HG02678 (cell line): ENCODE data around the gene IP6K1.

Experiments
- ATAC-seq: cut with Tn5 transposase; IDR thresholded peaks from one replicate; pipeline ENCODE4 v1.9.1; 2021; ENCODE audit warnings: mild to moderate bottlenecking, moderate library complexity; ENCODE audit not compliant: unreplicated experiment

Gene IP6K1

DNA sequence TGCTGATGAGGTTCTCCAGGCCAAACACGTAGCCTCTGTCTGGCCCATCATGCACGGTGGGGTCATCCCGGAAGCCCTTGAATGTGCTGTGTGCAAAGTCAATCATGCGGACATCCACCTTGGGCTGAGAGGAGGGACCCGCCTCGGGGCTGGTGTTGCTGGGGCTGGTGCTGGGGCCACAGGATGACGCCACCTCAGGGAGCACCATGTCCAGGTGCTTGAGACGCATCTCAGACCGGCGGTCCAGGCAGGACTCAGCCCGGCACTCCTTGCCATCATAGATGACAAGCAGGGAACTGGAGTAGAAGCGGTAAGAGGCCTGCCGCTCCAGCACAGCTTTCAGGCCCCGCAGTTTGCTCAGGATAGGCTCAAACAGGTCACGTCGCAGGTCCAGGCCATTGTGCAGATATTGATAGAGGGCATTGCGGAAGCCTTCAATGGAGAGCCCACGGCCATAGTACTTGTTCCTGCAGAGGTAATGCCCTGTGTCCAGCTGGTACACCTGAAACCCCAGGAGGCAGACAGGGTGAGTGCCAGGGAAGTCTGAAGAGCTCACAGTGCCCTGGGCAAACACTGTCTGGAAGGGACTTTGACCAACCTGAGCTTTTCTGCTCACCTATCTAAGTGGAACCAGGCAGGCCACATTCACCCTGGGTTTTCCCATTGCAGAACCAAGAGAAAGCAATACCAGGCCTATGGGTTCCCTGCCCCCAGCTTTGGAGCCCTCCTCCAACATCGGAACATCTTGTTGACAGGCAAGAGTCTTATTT lies 59.0 kb downstream of the IP6K1 start:
- ATAC-seq: no peak

DNA sequence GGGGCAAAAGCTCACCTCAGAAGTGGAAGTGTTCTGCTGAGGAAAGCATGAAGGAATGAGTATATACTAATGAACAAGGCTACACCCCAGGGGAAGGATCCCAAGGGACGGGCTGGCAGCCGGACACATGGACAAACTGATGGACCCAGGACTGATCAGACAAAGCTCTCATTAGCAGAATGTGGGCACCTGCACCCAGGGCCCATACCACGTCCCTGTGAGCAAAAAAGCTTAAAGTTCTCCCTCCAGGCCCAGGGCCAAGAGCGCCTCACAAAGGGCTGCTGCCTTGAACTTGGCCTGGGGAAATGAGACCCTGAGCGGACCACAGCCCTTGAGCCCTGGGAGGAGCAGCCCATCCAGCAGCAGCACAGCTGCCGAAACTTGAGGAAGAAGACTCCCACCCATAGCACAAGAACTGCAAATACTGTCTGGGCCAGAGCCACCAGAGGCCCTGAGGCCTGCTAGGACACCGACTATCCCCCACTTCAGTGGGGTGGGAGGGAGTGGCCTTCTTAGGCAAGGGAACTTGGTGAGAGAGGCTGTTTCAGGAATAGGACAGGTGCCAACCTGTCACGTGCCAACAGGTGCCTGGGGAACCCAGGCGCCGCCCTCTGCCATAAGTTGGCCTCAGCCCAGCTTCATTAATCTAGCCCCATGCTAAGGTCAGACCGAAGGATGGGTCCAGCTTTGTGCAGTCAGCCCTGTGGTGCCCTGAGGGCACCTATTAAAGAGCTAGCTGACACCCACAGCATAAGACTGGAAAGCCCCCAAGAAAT lies 60.2 kb downstream of the IP6K1 start:
- no peak for ATAC-seq

DNA sequence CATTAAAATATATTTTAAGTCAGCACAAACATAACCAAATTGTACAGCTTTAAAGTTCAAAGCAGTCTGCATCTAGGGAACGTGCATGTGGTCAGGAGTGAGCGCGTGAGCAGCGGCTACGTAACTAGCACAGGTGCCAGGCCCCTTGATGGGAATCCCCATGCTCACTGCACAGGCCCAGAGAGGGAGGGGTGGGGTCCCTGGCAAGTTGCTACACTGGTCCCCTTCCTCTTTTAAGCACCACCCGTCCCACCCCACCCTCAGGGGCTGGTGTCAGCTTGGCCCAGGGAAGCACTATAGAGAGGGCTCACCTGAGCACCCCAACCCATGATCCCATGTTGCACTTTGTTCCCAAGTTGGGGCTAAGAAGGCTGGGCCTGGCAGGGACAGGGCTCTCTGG lies 61.8 kb downstream of the IP6K1 start:
- ATAC-seq: no peak

DNA sequence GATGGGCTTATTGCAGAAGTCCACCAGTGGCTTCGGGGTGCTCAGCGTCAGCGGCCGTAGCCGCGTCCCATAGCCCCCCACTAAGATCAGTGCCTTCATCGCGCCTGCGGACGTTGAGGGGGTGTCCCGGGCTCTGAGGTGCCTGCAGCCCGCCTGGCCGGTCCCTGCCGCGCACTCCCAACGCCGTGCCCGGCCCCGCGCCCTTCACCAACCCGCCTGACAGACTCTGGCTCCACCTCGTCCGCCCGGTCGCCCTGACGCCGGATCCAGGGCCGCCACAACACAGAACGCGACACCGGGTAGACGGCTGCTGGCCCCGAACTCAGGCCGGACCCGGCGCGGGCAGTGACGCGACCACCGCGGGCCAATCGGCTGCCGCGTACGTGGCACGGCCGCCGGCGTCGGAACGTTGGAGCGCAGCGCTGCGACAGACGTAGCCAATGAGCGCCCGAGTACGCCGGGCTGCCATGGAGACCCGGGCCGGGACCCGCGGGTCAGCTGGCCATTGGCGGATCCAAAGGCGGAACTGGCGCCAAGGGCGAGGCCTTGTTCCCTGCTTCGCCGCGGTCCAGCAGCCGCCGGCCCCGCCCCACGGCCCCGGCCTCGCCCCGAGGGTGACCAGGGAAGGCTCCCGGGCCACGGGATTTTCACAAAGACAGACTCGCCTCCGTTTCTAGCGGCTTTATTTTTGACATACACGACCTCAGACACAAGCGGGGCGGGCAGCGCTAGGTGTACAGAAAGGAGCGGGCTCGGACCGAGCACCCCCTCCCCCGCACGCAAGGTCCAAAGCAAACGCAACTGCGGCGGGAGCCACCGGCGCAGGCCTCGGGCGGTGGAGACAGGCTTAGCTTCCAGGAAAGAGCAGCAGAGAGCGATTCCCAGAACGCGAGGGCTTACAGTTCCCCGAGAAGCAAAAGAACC lies 62.5 kb downstream of the IP6K1 start, which contains the start of gene GMPPB:
GMPPB (minus strand) TSS at position 324 of the 924 bp plus-strand sequence; CDS start at position 99, 225 bp downstream.
- peak; percentile 81 for ATAC-seq

DNA sequence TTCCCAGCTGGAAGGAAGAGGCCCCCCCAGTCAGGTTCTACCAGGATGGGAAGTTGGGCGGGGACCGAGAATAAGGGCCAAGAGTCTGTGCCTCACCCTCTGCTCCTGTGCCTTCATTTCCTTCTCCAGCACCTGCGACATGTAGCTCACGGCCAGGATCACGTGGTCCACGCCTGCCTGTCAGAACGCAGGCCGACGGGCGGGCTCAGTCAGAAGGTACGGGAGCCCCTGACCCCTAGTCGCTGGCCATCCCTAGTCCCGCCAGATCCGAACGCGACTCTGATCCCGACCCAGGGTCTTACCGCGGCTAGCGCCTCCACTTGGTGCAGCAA lies 63.1 kb downstream of the IP6K1 start:
- ATAC-seq: no peak

DNA sequence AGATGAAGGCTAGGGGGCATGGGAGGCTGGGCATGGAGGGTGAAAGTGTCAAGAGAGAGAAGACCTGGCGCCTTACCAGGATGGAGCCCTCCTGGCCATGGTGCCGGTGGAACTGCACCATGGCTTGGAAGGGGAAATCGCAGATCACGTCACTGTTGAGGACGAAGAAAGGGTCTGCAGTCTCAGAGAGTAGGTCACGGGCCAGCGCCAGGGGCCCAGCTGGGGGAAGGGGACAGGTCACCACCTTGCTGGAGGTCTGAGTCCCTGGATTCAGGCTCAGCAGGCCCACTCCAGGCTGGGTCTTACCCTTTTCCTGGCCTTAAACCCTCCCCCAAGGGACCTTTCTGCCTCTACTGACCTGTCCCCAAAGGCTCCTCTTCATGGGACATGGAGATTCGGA lies 63.4 kb downstream of the IP6K1 start:
- ATAC-seq: no peak

DNA sequence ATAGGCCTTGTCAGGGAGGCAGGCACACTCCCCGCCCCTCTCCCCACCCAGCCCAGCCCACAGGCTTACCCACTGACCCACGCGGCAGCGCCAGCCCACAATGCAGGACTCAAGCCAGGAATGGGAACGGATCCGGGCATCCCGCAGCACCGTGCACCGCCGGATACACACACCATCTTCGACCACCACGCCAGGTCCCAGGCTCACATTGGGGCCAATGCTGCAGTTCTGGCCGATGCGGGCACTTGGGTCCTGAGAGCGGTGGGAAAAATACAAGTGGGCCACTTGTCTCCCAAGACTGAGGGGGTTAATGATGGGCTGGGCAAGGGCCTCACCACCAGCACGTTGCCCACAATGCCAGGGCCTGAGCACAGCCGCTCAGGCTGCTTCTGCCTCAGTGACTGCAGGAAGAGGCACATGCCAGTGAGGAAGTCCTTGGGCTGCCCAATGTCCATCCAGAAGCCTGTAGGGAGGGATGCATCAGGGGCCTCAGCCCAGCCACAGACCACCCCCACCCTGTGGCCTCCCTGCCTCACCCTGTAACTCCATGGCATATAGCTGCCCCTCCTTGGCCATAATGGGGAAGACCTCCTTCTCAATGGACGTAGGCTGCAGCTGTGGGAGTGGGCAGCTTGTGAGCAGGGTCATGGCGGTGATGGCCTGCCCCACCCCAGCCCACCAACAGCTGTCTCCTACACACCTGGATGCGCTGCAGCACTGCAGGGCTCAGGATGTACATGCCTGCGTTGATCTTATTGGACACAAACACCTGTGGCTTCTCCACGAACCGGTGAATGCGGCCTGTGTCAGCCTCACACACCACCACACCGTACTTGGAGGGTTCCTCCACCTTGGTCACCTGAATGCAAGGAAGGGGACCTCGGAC lies 64.2 kb downstream of the IP6K1 start:
- no peak for ATAC-seq

DNA sequence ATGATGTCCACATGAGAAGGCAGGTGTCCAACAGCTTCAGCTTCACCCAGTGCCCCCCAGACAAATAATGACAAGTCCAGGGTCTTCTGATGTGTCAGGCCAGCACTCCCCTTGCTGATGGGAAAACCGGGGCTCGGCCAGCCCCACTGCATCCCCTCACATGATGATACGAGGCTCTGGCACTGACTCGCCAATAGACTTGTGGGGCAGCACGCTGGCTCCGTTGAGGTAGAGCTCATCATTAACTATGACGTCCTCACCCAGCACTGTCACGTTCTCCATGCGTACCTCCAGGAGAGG lies 64.8 kb downstream of the IP6K1 start:
- ATAC-seq: no peak

DNA sequence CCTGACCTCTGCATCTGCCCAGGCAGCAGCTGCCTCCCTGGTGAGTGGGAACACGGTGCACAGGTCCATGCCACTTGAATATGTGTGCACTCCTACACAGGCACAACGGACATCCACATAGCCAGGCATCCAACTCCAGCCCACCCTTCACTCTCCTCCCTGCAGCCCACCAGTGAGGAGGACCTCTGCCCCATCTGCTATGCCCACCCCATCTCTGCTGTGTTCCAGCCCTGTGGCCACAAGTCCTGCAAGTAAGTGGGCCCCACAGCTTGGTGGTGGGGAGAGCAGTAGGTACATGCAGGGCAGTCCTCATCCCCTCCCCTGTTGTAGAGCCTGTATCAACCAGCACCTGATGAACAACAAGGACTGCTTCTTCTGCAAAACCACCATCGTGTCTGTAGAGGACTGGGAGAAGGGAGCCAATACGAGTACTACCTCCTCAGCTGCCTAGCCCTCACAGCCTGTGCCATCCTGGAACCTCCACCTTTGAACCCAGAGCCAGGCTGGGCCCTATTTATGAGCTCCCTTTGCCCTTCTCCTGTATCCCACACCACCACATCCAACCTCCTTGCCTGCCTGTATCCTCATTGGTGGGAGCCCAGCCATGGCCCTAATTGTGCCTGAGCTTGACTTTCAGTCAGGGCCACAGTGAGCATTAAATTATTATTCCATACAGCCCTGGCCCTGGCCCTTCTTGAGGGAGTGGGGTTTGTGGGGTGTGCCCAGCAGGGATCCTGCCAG lies 65.3 kb downstream of the IP6K1 start:
- no peak for ATAC-seq

DNA sequence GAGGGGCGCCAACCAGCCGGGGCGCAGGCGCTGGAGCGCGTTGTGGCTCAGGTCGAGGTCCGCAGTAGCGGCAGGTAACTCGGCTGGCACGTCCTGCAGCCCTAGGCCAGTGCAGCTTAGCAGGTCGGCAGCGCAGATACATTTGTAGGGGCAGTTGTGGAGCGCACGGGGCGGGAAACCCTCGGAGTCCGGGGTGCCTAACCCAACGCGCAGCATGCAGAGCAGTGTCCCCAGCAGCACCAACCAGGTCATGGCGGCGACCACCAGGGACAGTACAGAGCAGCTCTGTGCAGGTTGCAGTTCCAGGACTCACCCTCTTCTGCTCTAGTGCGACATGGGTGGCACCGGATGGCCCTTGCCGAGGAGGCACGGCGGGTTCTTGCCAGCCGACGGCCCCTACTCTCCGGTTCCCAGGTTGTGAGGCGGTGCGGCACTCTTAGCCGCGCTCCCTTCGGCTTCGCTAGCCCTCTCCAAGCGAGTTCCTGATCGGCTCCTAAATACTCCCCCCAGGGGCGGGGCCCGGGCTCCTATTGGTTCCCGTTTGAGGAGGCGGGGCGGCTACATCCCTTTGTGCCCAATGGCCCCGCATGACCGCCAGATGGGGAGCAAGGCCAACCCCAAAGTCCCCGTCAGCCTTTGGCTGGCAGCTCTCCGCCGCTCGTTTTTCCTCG lies 67.0 kb downstream of the IP6K1 start, which contains the start of gene AMIGO3:
AMIGO3 (minus strand) TSS at position 471 of the 671 bp plus-strand sequence; CDS start at position 252, 219 bp downstream.
- ATAC-seq: peak; percentile 49

DNA sequence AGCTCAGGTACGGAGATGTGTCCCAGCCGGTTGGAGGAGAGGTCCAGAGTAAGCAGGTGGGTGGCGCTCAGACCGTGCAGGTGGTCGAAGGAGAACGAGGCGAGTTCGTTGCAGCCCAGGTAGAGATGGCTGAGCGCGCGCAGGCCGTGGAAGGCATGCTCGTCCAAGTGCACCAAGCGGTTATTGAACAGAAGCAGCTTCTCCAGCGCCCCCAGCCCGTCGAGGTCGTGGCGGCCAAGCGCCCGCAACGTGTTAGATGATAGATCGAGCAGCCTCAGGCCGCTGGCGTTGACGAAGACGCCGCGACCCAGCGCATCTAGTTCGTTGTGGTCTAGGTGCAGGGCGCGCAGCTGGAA lies 67.5 kb downstream of the IP6K1 start:
- ATAC-seq: no peak

DNA sequence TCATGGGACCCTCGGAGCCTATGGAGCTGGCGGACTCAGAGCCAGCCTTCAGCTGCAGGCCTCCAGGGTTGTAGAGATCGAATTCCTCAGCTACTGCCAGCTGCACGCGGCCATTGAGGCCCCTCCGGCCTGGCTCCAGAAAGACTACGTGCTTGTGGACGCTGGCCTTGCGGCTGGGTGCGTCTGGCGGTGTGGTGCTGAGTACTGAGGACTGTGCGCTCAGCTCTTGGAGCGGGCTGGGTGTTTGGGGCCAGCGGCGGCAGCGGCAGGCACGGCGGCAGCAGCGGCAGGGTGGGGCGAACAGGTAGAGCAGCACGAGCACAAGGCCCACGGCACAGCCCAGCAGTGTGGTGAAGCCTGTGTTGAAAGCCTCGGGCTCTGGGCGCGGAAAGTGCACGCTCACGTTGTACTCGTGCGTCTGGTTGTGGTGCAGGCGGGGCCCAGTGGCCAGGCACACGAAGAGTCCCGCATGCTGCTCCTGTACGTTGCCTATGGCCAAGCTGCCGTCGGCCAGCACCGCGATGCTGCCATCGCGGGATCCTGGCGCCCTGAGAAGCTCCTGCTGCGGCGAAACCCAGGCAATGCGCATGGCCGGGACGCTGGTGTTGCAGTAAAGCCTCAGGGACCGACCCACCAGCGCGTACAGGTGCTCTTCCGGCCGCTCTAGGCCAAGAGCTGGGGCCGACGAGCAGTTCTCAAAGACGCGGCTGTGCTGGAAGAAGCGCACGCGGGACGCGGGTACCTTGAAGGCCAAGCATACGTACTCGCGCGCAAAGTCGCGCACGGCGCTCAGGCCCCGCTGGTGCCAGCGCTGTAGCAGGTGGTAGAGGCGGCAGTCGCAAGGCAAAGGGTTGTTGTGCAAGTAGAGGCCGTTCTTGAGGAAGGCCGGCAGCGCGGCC lies 68.1 kb downstream of the IP6K1 start:
- ATAC-seq: no peak

DNA sequence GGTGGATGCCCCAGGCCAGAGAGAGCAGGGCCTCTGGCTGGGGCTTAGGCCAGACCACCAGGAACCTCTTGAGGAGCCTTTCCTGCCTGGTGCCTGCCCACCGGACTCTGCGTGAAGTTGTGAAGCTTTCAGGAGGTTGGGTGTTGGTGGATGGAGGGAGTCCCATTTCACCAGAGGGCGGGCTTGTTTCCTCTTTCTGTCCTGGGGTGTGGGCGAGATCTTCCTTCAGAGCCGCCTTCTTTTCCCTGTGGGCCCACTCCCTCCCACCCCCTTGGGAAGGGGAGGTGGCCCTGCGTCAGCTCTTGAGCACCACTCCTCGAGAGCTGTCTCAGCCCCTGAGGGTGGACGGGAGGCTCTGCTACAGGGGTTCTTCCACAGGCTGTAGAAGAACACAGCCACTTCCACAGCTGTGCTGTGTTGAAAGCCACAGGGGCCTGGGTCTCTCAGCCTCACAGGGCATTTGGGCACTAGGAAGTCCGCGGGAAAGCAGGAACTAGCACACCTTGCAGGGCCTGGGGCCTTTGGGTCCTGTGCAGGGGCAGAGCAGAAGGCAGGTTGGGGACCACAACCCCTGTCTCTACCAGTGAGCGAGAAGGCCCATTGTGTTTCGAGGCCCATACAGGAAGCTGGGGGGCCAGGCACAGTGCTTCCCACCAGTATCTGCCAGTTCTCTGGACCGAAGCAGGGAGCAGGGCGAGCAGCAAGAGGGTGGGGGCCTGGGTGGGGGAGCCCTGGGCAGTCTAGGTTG lies 69.0 kb downstream of the IP6K1 start:
- ATAC-seq: no peak

DNA sequence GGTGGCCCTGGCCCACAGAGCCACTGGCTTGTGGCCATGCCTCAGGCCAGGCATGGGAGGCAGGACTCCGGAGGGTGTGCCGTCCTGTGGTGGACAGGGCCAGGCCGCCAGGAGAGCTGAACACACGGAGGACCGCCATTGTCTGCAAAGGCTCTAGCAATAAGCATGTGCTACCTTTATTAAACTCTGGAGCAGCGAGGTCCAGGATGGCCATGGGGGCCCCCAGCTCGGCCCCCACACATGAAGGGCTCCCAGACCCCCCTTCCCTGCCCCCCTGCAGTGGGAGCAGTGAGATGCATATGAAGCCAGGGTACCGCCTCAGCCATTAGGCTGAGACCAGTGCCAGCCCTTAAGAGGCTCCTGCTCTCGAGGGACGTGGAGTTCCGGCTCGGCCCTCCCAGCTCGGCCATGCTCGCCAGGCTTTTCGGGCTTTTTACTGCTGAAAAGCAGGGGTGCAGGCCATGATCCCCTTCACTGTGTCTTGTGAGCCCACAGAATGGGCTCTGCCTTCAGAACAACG lies 69.6 kb downstream of the IP6K1 start:
- ATAC-seq: no peak

DNA sequence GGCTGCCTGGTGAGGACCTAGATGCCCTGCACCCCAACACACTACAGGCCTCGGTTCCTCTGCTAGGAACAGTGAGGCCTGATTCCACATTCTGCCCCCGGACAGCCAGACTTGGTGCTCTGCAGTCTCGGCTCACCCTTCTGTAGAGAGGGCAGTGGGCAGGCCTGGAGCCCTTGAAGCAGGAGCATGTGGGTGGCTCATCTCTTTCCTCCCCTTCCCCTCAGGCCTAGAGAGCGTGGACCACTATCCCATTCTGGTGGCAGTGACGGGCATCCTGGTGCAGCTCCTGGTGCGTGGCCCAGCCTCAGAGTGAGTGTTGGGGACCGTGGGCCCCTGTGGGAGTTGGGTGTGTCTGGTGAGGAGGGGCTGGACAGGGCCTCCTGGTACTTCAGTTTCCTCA lies 70.2 kb downstream of the IP6K1 start:
- ATAC-seq: no peak

DNA sequence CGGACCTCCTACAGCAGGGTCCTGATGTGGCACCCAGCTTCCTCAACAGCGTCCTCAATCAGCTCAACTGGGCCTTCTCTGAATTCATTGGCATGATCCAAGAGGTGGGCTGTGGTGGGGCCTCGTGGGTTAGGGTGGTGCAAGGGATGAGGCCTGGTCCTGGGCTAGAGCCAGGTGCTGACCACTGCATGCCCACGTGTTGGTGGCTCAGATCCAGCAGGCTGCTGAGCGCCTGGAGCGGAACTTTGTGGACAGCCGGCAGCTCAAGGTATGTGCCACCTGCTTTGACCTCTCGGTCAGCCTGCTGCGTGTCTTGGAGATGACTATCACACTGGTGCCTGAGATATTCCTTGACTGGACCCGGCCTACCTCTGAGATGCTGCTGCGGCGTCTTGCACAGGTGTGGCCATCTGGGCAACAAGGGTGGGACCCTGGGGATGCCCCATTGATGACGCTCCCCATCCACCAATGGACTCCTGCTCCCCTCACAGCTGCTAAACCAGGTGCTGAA lies 70.7 kb downstream of the IP6K1 start:
- ATAC-seq: no peak
